Fibroblast of lung (primary cell): ENCODE measurements around the gene HRH1. TPM values are rescaled to one million over a fixed set of nuclear protein-coding genes. Genes with fewer than 3 reads are reported as not detected.
"Not testable (repeated sequence)": the region's sequence is repeated elsewhere in the genome, so short reads cannot be mapped to it uniquely, and the experiment has no call there.

Experiments
- DNase-seq, 2 donors: peaks; one replicate each; pipeline versions ENCODE4 v3.0.0 to v3.0.0-alpha.2; 2010; ENCODE audit warnings: low read depth in 2 of 2
- H2AFZ ChIP-seq: 2 replicates; pipeline ENCODE4 v1.5.1; 2012; ENCODE audit warnings: low read length, control low read depth, inconsistent platforms
- H3K27ac ChIP-seq: 2 replicates; pipeline ENCODE4 v1.5.1; 2011; ENCODE audit warnings: low read length, control low read depth; ENCODE audit not compliant: insufficient read depth
- H3K27me3 ChIP-seq: 2 replicates; pipeline ENCODE4 v1.5.1; 2011; ENCODE audit warnings: mild to moderate bottlenecking, low read length; ENCODE audit not compliant: control insufficient read depth, insufficient read depth
- H3K36me3 ChIP-seq: 2 replicates; pipeline ENCODE4 v1.5.1; 2011; ENCODE audit warnings: low read length; ENCODE audit not compliant: control insufficient read depth, insufficient read depth
- H3K4me1 ChIP-seq: 2 replicates; pipeline ENCODE4 v1.5.1; 2011; ENCODE audit warnings: low read length; ENCODE audit not compliant: control insufficient read depth, insufficient read depth; ENCODE audit errors: extremely low read depth
- H3K4me2 ChIP-seq: 2 replicates; pipeline ENCODE4 v1.5.1; 2011; ENCODE audit warnings: low read length, control low read depth; ENCODE audit not compliant: insufficient read depth; ENCODE audit errors: extremely low read depth
- H3K4me3 ChIP-seq, 4 experiments: fragments of 200-600 bp in 1 of 4; sonication (generic) in 1 of 4; replicated peaks in 1 of 4; 2 replicates each; pipeline ENCODE4 v1.5.1; 2011 to 2016; ENCODE audit warnings: low read length in 4 of 4, low read depth in 3 of 4, mild to moderate bottlenecking in 3 of 4, control low read depth in 2 of 4, inconsistent platforms in 1 of 4, mixed read lengths in 1 of 4; ENCODE audit not compliant: insufficient read depth in 1 of 4; ENCODE audit errors: control extremely low read depth in 1 of 4
- H3K79me2 ChIP-seq: 2 replicates; pipeline ENCODE4 v1.5.1; 2012; ENCODE audit warnings: mild to moderate bottlenecking, low read length, inconsistent platforms; ENCODE audit not compliant: control insufficient read depth, insufficient read depth
- H3K9ac ChIP-seq: 2 replicates; pipeline ENCODE4 v1.5.1; 2011; ENCODE audit warnings: mild to moderate bottlenecking, low read length, control low read depth; ENCODE audit not compliant: insufficient read depth
- H3K9me3 ChIP-seq: 2 replicates; pipeline ENCODE4 v1.5.1; 2012; ENCODE audit warnings: low read depth, low read length; ENCODE audit not compliant: control insufficient read depth, insufficient read depth
- H4K20me1 ChIP-seq: 2 replicates; pipeline ENCODE4 v1.5.1; 2011; ENCODE audit warnings: low read length; ENCODE audit not compliant: control insufficient read depth, insufficient read depth; ENCODE audit errors: extremely low read depth
- CTCF ChIP-seq, 2 donors: IDR thresholded peaks in 1 of 2; conservative IDR thresholded peaks in 1 of 2; 1 replicate in 1 of 2; 2 replicates in 1 of 2; pipeline ENCODE4 v1.5.1; 2011 to 2012; ENCODE audit warnings: low read length in 2 of 2, control low read depth in 1 of 2, inconsistent platforms in 1 of 2, low read depth in 1 of 2, mild to moderate bottlenecking in 1 of 2
- EZH2 ChIP-seq: IDR thresholded peaks from 2 replicates; pipeline ENCODE4 v1.5.1; 2012; ENCODE audit warnings: low read length, control low read depth, mild to moderate bottlenecking; ENCODE audit errors: missing control alignments
- polyA plus RNA-seq, 2 donors: library from polyadenylated mRNA; depleted of rRNA in 1 of 2; stranded (reverse) in 1 of 2; unstranded in 1 of 2; fragments of >200 nt; gene quantifications; 2 replicates each; pipeline ENCODE4 v1.2.1, GENCODE V29; 2011 to 2012; ENCODE audit warnings: missing spikeins in 1 of 2
- total RNA-seq: library from RNA; depleted of rRNA; stranded (reverse); fragments of >200 nt; gene quantifications from 2 replicates; pipeline ENCODE4 v1.2.1, GENCODE V29; 2014

HRH1 gene
- total and polyA plus RNA-seq, 2 donors (not counting 1 experiment from before 2014, with no cell fraction given), result 12.6 to 30.6 TPM

GRCh38 chr3:11130385-11130784 lies 23.9 kb upstream of the HRH1 start:
- no peak overlapping the region for H3K4me3 ChIP-seq

GRCh38 chr3:11131371-11131770 lies 22.9 kb upstream of the HRH1 start:
- Histone ChIP-seq H3K36me3 (no peaks in the 10 kb centered on the region), H4K20me1 (no peaks in the 10 kb centered on the region), H3K27me3 (no peaks in the 10 kb centered on the region), H3K4me3 (no peak overlapping the region), H2AFZ (no peak overlapping the region), H3K9ac (no peak overlapping the region), H3K79me2 (no peaks in the 10 kb centered on the region), H3K4me2 (no peak overlapping the region), H3K27ac (no peak overlapping the region), H3K4me1 (peaks cover 5% of the 10 kb centered on the region), H3K9me3 (no peaks in the 10 kb centered on the region)
- DNase-seq, result peak in 1 of 2 donors; percentile 76
- TF ChIP-seq EZH2, result no peak
- no peak for TF ChIP-seq CTCF (conservative IDR thresholded peaks at IDR 0.05 in 1 of 2, IDR thresholded peaks at IDR 0.05 in 1 of 2; ENCODE audit: low read depth in 1 of 2, low read length in 2 of 2)

More at GRCh38 chr3:11130385-11130784, 23.9 kb upstream of the HRH1 start:
- TF ChIP-seq EZH2, result no peak
- TF ChIP-seq CTCF (conservative IDR thresholded peaks at IDR 0.05 in 1 of 2, IDR thresholded peaks at IDR 0.05 in 1 of 2; ENCODE audit: low read depth in 1 of 2, low read length in 2 of 2), result no peak
- no peak overlapping the region for H3K4me2 ChIP-seq
- DNase-seq, result no peak
- H4K20me1 ChIP-seq, result no peaks in the 10 kb centered on the region
- no peaks in the 10 kb centered on the region for H3K27me3 ChIP-seq
- H2AFZ ChIP-seq, result no peak overlapping the region
- no peaks in the 10 kb centered on the region for H3K9me3 ChIP-seq
- H3K9ac ChIP-seq, result no peak overlapping the region
- no peak overlapping the region for H3K27ac ChIP-seq
- no peaks in the 10 kb centered on the region for H3K4me1 ChIP-seq
- no peaks in the 10 kb centered on the region for H3K36me3 ChIP-seq
- no peaks in the 10 kb centered on the region for H3K79me2 ChIP-seq

GRCh38 chr3:11131886-11132285 lies 22.4 kb upstream of the HRH1 start:
- H2AFZ ChIP-seq, H3K4me1 ChIP-seq, H3K9ac ChIP-seq, H3K4me2 ChIP-seq, H4K20me1 ChIP-seq, H3K27me3 ChIP-seq, H3K79me2 ChIP-seq, H3K4me3 ChIP-seq, H3K27ac ChIP-seq, H3K9me3 ChIP-seq, DNase-seq, H3K36me3 ChIP-seq: not testable (repeated sequence)
